Stimulated activated CD8-positive, alpha-beta memory T cell treated with anti-CD3 and anti-CD28 coated beads, Interleukin-2, amount 100 ng/mL, for 48 hours (primary cell): ENCODE data around the gene FNIP1.
"Not testable (repeated sequence)": the region's sequence is repeated elsewhere in the genome, so short reads cannot be mapped to it uniquely, and the experiment has no call there.

ENCODE experiments used
- DNase-seq, 2 donors: peaks; one replicate each; pipeline ENCODE4 v3.0.0-alpha.2; 2020; ENCODE audit warnings: low read depth in 2 of 2

FNIP1 gene

DNA sequence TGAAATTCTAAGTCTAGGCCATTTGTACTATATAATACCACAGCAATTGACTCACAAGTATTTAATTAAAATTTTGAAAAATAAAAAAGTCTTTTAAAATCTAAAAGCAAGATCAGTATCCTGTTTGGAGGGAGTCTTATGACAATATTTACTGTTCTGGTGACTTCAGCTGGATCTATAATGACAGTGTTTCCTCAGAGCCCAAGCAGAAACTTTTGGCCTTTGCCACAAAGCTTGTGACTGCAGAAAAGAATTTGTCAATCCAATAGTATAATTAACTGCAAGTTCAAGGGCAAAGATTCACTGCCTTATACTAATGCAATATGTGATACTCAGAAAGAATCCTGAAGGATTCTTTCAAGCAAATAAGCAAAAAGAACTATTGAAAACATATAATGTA lies 112.2 kb downstream of the FNIP1 start:
- DNase-seq, result no peak

DNA sequence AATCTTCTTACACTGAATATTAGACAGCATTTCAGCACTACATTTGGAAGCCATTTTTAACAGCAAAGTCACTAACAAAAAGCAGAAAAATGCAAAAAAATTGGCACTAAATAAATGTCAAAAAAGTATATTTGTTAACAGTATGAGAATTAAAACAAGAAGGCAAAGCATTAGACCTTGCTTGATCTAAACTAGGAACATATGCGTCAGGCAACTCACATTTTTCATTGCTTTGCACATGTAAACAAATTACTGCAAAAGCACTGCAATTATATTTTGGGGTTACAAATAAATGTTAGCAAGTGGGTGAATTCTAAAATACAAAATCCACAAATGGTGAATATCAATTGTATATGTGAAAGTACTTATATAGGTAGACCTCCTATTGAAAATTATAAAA lies 112.8 kb downstream of the FNIP1 start:
- DNase-seq, result no peak

DNA sequence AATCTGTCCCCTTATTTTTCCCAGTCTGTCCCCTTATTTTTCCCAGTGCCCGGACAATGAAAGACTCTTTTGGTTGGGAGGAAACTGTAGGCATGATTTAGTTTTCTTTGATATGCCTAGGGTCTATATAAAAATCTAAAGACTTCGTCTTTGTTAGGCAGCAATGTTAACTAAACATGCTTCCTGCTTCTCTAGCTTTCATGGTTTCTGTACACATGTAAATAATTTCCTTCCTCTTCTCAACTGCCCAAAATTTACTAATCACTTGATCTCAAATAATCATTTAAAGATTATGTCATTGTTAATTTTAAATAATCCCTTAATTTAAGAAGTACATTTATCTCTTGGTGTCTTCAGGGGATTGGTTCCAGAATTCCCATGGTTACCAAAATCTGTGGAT lies 114.0 kb downstream of the FNIP1 start:
- DNase-seq, result no peak

DNA sequence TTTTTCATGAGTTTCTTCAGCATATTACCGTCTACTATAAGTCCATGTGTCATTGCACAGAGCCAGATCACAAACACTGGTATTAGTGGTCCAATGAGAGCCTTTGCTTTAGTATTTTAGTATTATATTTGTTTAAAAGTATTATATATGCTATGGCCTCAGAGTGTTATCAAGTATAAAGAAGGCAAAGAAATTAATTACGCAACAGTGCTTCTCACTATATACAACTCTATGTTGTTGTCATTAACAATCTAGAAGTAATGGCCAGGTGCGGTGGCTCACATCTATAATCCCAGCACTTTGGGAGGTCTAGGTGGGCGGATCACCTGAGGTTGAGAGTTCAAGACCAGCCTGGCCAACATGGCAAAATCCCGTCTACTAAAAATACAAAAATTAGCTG lies 114.6 kb downstream of the FNIP1 start:
- no peak for DNase-seq

DNA sequence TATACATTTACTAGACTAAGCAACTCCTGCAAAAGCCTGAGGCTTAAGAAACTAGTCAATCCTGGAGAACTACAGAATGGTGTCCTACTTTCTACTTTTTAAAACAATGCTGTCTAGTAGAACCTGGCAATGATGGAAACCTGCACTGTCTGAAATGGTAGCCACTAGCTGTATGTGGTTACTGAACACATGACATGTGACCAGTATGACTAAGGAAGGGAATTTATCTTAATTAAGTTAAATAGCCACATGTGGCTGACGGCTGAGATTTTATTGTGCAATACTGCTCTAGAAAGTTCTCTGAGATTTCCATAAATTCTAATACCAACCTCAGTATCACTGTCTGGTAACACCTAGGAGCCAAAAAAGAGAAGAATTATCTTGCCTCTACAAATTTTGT lies 116.9 kb downstream of the FNIP1 start:
- DNase-seq, result no peak

DNA sequence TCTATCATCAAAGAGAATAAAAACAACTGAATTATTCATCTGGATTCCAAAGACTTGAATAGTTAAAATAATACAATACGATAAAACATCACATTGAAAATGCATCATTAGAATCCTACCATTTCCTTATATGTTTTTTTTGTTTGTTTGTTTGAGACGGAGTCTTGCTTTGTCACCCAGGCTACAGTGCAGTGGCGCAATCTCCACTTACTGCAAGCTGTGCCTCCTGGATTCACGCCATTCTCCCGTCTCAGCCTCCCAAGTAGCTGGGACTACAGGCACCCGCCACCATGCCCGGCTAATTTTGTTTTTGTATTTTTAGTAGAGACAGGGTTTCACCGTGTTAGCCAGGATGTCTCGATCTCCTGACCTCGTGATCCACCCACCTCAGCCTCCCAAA lies 118.5 kb downstream of the FNIP1 start:
- DNase-seq, result not testable (repeated sequence)

DNA sequence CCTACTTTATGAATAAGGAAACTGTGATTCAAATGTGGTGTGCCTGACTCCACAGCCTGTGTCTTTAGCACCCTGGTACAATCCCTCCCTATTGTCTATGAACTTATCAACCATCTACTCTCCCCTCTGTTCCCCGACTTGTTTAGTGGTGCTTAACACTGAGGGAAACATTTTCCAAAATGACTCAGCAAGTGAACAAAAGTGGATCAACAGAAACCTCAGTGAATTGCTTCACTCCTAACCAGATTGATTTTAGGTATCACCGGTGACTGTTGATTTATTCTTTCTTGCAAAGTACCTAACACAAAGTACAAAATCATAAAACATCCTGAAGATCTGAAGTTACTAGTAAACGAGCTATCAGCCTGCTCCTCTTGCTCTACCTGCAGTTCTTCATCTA lies 119.7 kb downstream of the FNIP1 start:
- DNase-seq, result no peak

DNA sequence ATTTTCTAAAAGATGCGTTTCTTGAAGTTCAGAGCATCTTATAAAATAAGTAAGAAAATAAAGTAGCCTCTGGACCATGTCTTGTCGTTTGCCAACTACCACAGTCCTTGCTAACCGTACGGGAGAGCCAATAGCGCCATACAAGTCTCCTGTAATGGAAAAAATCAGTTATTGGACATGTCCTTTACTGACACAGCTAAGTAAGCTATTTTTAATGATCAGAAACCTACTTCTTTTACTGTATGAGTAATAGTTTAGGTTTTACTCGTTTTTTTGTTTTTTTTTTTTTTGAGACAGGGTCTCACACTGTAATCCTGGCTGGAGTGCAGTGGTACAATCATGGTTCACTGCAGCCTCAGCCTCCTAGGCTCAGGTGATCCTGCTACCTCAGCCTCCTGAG lies 124.0 kb downstream of the FNIP1 start:
- no peak for DNase-seq

DNA sequence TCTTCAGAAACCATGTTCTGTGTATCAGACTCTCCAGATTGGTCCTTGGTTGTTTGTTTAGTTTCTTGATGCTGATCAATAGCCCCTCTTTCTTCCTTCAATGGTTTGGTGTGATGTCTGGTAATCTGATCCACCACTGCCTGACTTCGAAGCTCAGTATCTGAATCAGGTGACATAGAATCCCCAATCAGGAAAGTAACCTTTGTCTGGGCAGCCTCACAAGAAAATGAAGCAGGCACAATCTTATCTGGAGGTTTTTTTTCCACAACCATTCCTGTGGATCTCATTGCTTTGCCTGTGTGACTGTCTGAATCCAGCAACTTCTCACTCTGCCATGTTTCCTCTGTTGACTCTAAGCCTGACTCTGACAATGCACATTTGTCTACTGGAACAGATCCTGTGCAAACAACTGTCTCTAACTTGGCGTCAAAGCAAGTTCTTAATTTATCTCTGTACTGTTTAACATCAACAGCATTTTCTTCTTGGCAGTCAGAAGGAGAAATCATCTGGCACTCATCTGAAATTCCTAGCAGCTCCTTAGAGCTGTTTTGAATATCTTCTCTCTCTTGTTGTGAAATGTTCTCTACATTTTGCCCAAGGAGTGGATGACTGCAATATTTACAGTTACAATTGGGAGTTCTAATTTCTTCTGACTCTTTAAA lies 124.7 kb downstream of the FNIP1 start:
- DNase-seq, result no peak

DNA sequence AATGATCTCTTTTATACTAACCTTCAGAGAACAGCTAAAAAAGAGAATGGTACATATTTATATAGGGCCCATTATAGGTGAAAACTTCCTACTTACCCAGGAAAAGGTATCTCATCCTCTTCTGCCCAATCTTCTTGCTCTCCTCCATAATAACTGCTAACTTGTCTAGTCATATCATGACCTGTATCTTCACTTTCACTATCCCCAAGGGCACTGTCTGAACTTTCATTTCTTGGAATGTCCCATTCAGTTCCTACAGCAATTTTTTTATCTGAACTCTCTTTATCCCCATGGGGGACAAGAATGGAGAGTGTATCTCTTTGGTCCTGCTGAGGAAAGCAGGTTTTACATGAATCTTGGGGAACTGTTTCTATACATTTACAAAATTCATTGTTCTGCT lies 125.4 kb downstream of the FNIP1 start:
- no peak for DNase-seq

DNA sequence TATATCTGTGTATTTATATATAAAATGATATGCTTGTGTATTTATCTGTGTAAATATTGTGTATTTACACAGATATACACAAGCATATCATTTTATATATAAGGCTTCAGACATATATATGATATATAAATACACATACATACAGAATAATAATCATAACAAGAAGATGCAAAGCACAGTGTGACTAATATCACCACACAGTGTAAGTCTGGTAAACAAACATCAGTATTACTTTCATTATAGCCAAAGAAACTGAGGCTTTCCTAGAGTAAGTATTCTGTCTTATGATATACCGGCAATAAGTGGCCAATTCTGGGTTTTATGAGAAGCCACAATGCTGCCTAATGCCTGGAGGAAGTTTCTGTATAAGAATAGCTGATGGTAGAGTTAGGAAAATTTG lies 131.9 kb downstream of the FNIP1 start:
- DNase-seq, result no peak

DNA sequence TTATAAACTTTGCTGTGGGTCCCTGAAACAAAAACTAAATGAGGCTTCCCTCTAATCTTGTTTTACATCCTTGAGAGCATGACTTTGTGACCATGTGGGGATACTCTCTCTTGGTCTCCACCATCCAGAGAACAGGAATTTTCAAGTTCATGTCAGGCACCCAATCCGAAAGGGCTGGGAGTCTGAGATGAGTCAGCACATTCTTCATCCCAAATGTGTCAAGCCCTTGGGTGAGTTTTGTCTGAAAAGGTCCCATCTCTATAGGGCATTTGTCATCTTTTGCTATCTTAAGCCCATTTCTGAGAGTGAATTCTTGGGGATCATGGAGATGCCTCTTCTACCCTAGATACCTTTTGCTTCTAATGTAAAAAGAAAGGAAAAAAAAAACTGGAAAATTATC lies 134.9 kb downstream of the FNIP1 start:
- no peak for DNase-seq

DNA sequence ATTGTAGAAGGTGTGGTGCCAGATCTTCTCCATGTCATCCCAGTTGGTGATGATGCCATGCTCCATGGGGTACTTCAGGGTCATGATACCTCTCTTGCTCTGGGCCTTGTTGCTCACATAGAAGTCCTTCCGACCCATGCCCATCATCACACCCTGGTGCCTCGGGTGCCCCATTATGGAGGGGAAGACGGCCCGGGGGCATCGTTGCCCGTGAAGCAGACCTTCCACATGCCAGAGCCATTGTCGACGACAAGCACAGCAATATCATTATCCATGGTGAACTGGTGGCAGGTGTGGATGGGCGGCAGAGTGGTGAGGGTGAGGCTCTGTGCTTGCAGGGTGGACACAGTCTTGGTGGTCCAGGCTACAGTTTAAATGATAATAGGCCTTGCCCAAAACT lies 137.0 kb downstream of the FNIP1 start:
- DNase-seq, result no peak

DNA sequence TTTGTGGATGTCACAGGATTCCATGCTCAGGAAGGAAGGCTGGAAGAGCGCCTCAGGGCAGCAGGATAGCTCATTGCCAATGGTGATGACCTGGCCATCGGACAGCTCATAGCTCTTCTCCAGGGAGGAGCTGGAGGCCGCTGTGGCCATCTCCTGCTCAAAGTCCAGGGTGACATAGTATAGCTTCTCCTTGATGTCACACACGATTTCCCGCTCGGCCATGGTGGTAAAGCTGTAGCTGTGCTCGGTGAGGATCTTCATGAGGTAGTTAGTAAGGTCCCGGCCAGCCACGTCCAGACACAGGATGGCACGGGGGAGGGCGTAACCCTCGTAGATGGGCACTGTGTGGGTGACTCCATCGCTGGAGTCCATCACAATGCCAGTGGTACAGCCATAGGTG lies 137.5 kb downstream of the FNIP1 start:
- no peak for DNase-seq

DNA sequence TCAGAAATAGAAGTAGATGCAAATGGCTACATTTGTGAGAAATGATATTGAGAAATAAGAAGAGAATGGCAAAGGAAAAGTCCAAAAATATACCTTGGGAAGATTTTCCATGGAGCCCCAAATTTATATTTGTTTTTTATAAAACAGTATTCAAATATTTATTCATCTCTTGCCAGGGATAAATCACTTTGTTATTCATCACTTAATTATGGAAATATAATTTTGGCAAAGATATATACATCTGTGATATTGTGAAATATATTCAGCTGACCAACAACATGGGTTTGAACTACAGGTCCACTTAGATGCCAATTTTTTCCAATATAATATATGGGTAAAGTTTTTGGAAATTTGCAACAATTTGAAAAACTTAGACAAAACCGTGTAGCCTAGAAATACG lies 142.0 kb downstream of the FNIP1 start:
- DNase-seq, result no peak

DNA sequence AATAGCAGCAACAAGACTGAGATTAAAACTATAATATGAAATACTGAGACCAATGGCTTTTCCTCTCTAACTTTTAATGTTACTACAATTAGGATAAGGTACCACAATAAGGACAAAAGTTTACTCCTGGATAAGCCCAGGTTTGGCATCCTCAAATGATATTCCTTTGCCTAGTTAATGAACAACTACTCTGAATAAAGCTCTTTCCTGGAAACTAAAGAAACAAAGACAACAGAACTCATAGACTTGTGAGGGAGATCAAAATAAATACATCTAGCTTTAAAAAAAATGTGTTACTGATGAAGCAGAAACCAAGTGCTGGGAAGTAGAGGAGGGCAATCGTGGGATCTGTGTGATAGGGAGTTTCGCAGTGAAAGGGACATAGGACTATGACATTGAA lies 142.5 kb downstream of the FNIP1 start:
- DNase-seq, result no peak

DNA sequence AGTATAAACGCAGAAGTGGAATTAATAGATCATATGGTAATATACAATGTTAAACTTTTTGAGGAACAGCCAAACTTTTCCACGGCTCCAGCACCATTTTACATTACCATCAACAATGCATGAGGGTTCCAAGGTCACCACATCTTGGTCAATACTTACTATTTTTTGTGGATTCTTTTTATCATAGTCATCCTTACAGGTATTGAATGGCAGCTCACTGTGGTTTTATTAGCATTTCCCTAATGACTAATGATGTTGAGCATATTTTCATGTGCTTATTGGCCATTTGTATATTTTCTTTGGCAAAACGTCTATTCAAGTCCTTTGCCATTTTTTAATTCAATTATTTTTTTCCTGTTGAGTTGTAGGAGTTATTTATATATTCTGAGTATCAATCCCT lies 147.7 kb downstream of the FNIP1 start:
- DNase-seq, result no peak

DNA sequence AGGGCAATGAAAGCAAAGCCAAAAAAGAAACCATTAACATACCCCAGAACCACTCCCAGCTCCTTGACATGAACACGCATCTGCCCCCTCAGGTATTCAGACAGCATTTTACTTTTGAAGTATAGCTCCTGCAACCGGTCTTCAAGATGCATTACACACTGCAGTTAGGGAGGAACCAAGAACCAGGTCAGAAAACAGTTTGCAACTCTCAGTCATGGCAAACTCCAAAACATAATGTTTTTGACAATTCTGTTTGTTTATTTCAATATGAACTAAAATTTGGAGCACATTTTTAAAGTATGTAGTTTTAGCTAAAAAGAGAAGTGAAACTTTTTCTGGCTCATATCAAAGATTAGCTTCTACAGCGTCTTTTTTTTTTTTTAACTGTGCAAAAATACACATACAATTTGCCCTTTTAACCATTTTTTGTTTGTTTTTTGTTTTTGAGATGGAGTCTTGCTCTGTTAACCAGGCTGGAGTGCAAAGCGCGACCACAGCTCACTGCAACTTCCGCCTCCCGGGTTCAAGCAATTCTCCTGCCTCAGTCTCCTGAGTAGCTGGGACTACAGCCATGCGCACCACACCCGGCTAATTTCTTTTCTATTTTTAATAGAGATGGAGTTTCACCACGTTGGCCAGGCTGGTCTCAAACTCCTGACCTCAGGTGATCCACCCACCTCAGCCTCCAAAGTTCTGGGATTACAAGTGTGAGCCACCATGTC lies 149.6 kb downstream of the FNIP1 start:
- no peak for DNase-seq

DNA sequence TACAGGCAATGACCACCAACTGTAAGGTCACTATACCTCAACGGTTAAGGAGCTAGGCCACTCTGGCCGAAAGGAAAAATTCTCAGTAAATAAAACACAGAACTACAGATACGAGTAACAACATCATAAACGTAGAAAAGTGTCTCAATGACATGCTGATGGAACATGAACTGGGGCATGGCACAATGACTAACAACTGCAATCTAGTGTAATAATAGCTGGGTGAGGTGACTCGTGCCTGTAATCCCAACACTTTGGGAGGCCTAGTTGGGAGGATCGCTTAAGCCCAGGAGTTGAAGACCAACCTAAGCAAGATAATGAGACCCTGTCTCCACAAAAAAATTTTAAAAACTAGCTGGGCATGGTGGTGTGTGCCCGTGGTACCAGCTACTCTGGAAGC lies 152.0 kb downstream of the FNIP1 start:
- no peak for DNase-seq

DNA sequence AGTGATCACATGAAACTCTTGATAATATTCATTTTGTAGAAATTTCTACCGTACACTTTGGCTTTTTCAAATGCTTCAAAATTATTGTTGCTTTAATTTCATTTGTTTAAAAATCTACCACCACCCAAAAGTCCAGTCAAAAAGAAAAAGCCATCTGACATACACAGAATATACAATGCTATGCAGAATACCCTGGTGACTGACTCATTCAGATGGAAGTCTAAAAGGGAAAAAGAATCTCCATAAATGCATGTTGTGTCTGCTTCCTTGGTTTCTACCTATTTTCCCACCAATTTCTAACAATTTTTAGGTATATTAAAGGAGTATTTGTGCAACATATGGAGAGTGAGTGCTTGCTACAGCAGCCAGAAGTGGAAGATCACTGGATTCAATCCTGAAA lies 152.4 kb downstream of the FNIP1 start:
- no peak for DNase-seq

DNA sequence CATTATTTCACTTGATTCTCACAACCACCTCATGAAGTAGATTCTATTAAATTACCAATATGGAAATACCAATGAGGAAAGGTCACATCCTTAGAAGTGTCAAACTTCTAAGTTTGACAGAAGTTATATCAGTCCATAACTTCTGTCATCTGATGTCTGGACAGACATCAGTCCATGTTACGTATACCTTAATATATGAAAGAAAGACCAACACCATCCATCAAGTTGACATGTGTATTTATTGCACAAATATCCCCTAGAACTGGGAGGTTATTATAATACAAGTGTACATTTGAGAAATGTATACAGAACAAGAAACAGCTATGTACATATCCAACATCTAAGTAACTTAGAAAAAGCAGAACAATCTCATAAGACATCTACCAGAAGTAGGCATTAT lies 155.3 kb downstream of the FNIP1 start:
- no peak for DNase-seq

DNA sequence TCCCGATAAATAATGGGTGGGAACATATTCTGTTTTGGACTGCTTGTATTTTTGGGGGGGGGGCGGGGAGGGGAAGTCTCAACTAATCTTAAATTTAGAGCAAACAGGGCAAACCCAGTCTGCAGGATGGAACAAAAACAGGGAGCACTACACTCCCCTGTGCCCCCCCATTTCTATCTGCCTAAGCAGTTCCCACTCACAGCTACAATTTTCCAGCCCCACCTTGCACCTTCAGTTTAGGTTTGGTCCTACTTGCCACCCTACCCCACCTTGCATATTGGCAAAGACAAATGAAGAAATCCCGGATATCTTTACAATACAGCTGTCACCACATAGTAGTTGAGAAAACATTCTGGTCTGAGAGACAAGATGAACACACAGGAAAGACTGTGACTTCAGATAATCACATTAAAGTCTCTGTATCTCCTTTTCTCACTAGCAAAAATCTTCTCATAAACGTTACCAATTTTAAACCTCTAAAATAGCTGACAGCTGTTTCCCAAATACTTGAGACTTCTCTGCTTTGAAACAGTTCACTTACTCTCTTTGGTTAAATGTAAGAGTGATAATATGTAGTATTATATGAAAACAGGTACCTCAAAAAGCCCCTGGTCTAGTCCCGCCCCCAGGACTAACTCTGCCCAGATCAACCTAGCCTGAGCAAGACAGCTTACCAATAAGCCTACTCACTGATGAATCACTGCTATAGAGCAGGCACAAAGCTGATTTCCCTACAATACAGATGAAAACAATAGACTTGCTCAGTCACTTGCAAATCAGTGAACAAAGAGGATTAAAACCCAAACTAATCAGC lies 156.6 kb downstream of the FNIP1 start:
- peak; percentile 15 to 47 for DNase-seq

DNA sequence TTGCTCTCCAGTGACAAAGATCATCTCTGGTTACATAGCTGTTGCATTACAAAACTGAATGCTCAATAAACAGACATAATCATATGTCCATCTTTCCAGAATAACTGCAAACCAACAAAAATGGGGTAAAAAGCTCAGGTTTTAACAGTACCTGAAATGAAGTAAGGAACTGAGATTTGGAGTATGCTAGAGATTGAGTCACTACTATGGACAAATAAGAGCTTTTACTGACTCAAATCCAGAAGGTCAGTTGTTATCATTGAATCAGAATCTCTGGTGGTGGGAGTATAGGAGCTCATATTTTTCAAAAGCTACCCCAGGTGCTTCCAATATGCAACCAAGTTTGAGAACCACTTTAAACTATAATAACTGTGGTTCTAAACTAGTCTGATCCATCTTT lies 157.7 kb downstream of the FNIP1 start:
- no peak for DNase-seq
